ENCODE results near the gene ST7. TPM values are rescaled to one million over a fixed set of nuclear protein-coding genes. Genes with fewer than 3 reads are reported as not detected.

Gene ST7
- total RNA-seq, 3 donors from 2014 or later (not counting 1 experiment from before 2014, with no cell fraction given), result 9.8 to 15.7 (median 12.9) TPM

DNA sequence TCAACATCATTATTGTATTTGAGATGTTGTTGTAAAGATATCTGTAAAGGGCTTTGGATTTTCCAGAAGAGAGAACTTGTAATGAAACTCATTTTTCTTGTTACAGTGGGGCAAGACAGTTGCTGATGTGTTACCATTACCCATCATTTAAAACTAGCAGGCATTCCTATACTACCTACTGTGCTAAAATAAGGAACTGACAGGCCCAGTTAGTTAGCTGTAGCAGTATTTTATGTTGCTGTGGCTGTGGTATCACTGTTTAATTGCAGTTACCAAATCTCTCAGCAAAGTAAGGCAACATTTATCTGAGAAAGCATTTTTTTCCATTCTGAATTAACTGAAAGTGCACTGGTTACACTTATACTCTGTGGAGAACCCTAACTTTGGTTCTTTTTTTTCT, 9.9 kb downstream of the ST7 start:
- H3K27ac Mint-ChIP-seq, result no peak overlapping the region
- no peaks in the 10 kb centered on the region for H3K27me3 Mint-ChIP-seq (ENCODE audit: low read depth in 2 of 2)
- H3K36me3 Mint-ChIP-seq, result no peaks in the 10 kb centered on the region
- no peaks in the 10 kb centered on the region for H3K9me3 Mint-ChIP-seq
- DNase-seq (no peak), ATAC-seq (no peak)
- H3K27me3 ChIP-seq (ENCODE audit: control insufficient read depth, insufficient read depth, low read length), result no peaks in the 10 kb centered on the region
- TF ChIP-seq, protein P1, sequence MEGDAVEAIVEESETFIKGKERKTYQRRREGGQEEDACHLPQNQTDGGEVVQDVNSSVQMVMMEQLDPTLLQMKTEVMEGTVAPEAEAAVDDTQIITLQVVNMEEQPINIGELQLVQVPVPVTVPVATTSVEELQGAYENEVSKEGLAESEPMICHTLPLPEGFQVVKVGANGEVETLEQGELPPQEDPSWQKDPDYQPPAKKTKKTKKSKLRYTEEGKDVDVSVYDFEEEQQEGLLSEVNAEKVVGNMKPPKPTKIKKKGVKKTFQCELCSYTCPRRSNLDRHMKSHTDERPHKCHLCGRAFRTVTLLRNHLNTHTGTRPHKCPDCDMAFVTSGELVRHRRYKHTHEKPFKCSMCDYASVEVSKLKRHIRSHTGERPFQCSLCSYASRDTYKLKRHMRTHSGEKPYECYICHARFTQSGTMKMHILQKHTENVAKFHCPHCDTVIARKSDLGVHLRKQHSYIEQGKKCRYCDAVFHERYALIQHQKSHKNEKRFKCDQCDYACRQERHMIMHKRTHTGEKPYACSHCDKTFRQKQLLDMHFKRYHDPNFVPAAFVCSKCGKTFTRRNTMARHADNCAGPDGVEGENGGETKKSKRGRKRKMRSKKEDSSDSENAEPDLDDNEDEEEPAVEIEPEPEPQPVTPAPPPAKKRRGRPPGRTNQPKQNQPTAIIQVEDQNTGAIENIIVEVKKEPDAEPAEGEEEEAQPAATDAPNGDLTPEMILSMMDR (IDR thresholded peaks at IDR 0.05), result no peak
- H3K4me3 Mint-ChIP-seq, result no peak overlapping the region
- no peaks in the 10 kb centered on the region for H3K36me3 ChIP-seq (ENCODE audit: control insufficient read depth, insufficient read depth, low read length)
- H3K9me3 ChIP-seq (ENCODE audit: control insufficient read depth, insufficient read depth, low read length), result no peaks in the 10 kb centered on the region
- peaks cover 15 to 24% of the 10 kb centered on the region in 2 donors for H3K4me1 Mint-ChIP-seq
- no peak overlapping the region for H3K4me3 ChIP-seq (ENCODE audit: low read length)
- no peak overlapping the region for H3K27ac ChIP-seq (ENCODE audit: low read length)
- H3K4me1 ChIP-seq (ENCODE audit: control insufficient read depth, insufficient read depth, low read length), result no peaks in the 10 kb centered on the region
- intact Hi-C loops (cut with micrococcal nuclease), result no loop called here

DNA sequence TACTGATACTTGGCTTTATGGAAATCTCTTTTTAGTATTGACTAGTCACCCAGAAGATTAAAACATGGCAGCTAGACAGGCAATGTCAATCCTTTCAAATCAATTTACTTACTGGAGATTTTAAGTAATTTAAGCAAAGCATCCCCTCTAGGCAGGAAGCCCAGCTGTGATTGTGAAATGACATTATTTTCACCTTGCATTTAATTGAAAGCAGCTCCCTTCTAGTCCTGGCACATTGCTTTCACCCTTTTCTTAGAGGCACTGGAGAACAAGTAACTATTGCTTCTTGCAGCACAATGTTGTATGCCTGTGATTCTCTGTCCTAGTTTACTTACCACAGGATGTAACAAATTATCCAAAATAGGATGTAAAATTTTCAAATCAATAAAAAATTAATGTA, 13.3 kb downstream of the ST7 start:
- intact Hi-C loops (cut with micrococcal nuclease), result no loop called here
- H3K4me3 Mint-ChIP-seq, result no peak overlapping the region
- Histone ChIP-seq H3K36me3 (ENCODE audit: control insufficient read depth, insufficient read depth, low read length) (no peaks in the 10 kb centered on the region), H3K27ac (ENCODE audit: low read length) (no peak overlapping the region), H3K4me1 (ENCODE audit: control insufficient read depth, insufficient read depth, low read length) (no peaks in the 10 kb centered on the region), H3K9me3 (ENCODE audit: control insufficient read depth, insufficient read depth, low read length) (no peaks in the 10 kb centered on the region), H3K4me3 (ENCODE audit: low read length) (no peak overlapping the region), H3K27me3 (ENCODE audit: control insufficient read depth, insufficient read depth, low read length) (no peaks in the 10 kb centered on the region)
- DNase-seq (no peak), ATAC-seq (no peak)
- no peaks in the 10 kb centered on the region for H3K9me3 Mint-ChIP-seq
- H3K27ac Mint-ChIP-seq, result no peak overlapping the region
- H3K36me3 Mint-ChIP-seq, result no peaks in the 10 kb centered on the region
- H3K27me3 Mint-ChIP-seq (ENCODE audit: low read depth in 2 of 2), result no peaks in the 10 kb centered on the region
- TF ChIP-seq, protein P1 (IDR thresholded peaks at IDR 0.05), result no peak
- peaks cover 15 to 37% of the 10 kb centered on the region in 2 donors for H3K4me1 Mint-ChIP-seq

DNA sequence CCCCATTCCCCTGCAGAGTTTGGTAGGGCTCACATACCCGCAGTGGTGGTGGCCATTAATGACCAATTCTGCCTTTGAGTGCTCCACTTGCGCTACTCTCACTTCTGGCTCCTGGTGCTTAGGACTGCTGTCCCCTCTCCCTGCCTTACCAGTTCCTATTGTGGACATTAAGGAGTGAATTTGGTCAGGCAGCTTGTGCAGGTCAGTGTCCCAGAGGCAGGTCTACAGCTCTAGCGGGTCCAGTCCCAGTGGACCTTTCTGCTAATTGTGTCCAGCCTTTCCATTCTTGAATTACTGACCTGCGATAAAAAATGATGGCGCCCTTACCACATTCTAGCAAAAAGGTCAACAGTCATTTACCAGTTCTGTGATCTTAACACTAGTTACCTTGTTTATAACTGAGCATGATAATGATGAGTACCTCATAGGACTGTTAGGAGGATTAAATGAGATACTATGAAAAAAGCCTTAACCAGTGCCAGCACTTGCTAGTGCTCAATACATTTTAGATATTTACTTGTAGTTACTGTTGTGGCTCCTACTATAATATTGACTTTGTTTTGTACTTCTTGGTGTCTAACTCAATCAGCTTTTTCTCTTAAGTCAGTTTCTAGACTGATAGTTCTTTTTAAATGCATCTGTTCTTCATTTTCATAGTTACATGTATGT, 14.1 kb downstream of the ST7 start:
- H3K4me1 Mint-ChIP-seq, result peaks cover 9 to 31% of the 10 kb centered on the region in 2 donors
- Histone ChIP-seq H3K27me3 (ENCODE audit: control insufficient read depth, insufficient read depth, low read length) (no peaks in the 10 kb centered on the region), H3K36me3 (ENCODE audit: control insufficient read depth, insufficient read depth, low read length) (no peaks in the 10 kb centered on the region), H3K4me3 (ENCODE audit: low read length) (no peak overlapping the region), H3K4me1 (ENCODE audit: control insufficient read depth, insufficient read depth, low read length) (no peaks in the 10 kb centered on the region), H3K9me3 (ENCODE audit: control insufficient read depth, insufficient read depth, low read length) (no peaks in the 10 kb centered on the region), H3K27ac (ENCODE audit: low read length) (no peak overlapping the region)
- no peaks in the 10 kb centered on the region for H3K36me3 Mint-ChIP-seq
- no peaks in the 10 kb centered on the region for H3K9me3 Mint-ChIP-seq
- intact Hi-C loops (cut with micrococcal nuclease), result no loop called here
- H3K4me3 Mint-ChIP-seq, result no peak overlapping the region
- H3K27me3 Mint-ChIP-seq (ENCODE audit: low read depth in 2 of 2), result no peaks in the 10 kb centered on the region
- no peak for DNase-seq
- no peak for ATAC-seq
- TF ChIP-seq, protein P1 (IDR thresholded peaks at IDR 0.05), result no peak
- 100% methylated on average over 5 of the region's 5 CpGs for WGBS (ENCODE audit: insufficient coverage)
- H3K27ac Mint-ChIP-seq, result no peak overlapping the region

DNA sequence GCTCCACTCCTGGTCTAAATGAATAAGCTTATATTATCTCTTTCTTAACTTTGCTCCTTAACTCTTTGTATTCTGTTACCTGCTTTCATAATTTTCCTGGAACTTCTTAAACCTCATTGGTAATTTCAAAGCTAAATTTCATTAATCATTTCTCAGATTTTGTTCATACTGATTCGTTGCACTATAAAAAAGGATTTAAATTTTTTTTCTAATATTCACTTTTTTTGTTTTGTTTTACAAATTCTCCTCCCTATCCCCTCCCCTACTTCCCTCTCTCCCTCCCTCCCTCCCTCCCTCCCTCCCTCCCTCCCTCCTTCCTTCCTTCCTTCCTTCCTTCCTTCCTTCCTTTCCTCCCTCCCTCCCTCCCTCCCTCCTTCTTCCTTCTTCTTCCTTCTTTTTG, 14.7 kb downstream of the ST7 start:
- Histone ChIP-seq H3K4me3 (ENCODE audit: low read length) (no peak overlapping the region), H3K4me1 (ENCODE audit: control insufficient read depth, insufficient read depth, low read length) (no peaks in the 10 kb centered on the region), H3K36me3 (ENCODE audit: control insufficient read depth, insufficient read depth, low read length) (no peaks in the 10 kb centered on the region), H3K9me3 (ENCODE audit: control insufficient read depth, insufficient read depth, low read length) (no peaks in the 10 kb centered on the region), H3K27me3 (ENCODE audit: control insufficient read depth, insufficient read depth, low read length) (no peaks in the 10 kb centered on the region), H3K27ac (ENCODE audit: low read length) (no peak overlapping the region)
- DNase-seq, result no peak
- H3K4me1 Mint-ChIP-seq, result peaks cover 3 to 31% of the 10 kb centered on the region in 2 donors
- H3K9me3 Mint-ChIP-seq, result no peaks in the 10 kb centered on the region
- H3K4me3 Mint-ChIP-seq, result no peak overlapping the region
- H3K27me3 Mint-ChIP-seq (ENCODE audit: low read depth in 2 of 2), result no peaks in the 10 kb centered on the region
- WGBS (ENCODE audit: insufficient coverage), result 83% methylated on average over 1 of the region's 1 CpG
- H3K36me3 Mint-ChIP-seq, result no peaks in the 10 kb centered on the region
- H3K27ac Mint-ChIP-seq, result no peak overlapping the region
- intact Hi-C loops (cut with micrococcal nuclease), result no loop called here
- TF ChIP-seq, protein P1 (IDR thresholded peaks at IDR 0.05), result no peak
- ATAC-seq, result no peak

Data from natural killer cell (primary cell).